Endothelial cell (in vitro differentiated cells): ENCODE results near the gene SRBD1. TPM values are rescaled to one million over a fixed set of nuclear protein-coding genes. Genes with fewer than 3 reads are reported as not detected.

Source experiments
- DNase-seq: peaks from one replicate; pipeline ENCODE4 v3.0.0; 2021; ENCODE audit warnings: low spot score
- H3K27ac Mint-ChIP-seq: one replicate; pipeline ENCODE4 v1.8.0; 2021; ENCODE audit warnings: mixed read lengths, inconsistent platforms; ENCODE audit not compliant: unreplicated experiment
- H3K27me3 Mint-ChIP-seq: one replicate; pipeline ENCODE4 v1.8.0; 2021; ENCODE audit warnings: mild to moderate bottlenecking, moderate library complexity, mixed read lengths, inconsistent platforms; ENCODE audit not compliant: unreplicated experiment
- H3K36me3 Mint-ChIP-seq: one replicate; pipeline ENCODE4 v1.8.0; 2021; ENCODE audit warnings: mild to moderate bottlenecking, low read depth, mixed read lengths, inconsistent platforms; ENCODE audit not compliant: unreplicated experiment
- H3K4me1 Mint-ChIP-seq: one replicate; pipeline ENCODE4 v1.8.0; 2021; ENCODE audit warnings: mild to moderate bottlenecking, mixed read lengths, inconsistent platforms; ENCODE audit not compliant: unreplicated experiment
- H3K4me3 Mint-ChIP-seq: one replicate; pipeline ENCODE4 v1.8.0; 2021; ENCODE audit warnings: mild to moderate bottlenecking, mixed read lengths, inconsistent platforms; ENCODE audit not compliant: unreplicated experiment
- H3K9me3 Mint-ChIP-seq: one replicate; pipeline ENCODE4 v1.8.0; 2021; ENCODE audit warnings: mixed read lengths, inconsistent platforms; ENCODE audit not compliant: unreplicated experiment
- total RNA-seq: library from RNA; stranded (reverse); fragmentation: NEBNext Ultra II Directional; extraction: Animal tissue kit (Norgen Biotek cat#: 25700); gene quantifications from one replicate; pipeline ENCODE4 v1.2.1, GENCODE V29; 2021; ENCODE audit not compliant: unreplicated experiment
- TF ChIP-seq, protein P1 (sequence below): fragments of 200-600 bp; sonication (generic); IDR thresholded peaks from one replicate; pipeline ENCODE4 v1.5.0; 2021; ENCODE audit warnings: antibody characterized with exemption; ENCODE audit not compliant: unreplicated experiment

The SRBD1 gene
- total RNA-seq, 1 donor from 2014 or later: 18.2 TPM

DNA sequence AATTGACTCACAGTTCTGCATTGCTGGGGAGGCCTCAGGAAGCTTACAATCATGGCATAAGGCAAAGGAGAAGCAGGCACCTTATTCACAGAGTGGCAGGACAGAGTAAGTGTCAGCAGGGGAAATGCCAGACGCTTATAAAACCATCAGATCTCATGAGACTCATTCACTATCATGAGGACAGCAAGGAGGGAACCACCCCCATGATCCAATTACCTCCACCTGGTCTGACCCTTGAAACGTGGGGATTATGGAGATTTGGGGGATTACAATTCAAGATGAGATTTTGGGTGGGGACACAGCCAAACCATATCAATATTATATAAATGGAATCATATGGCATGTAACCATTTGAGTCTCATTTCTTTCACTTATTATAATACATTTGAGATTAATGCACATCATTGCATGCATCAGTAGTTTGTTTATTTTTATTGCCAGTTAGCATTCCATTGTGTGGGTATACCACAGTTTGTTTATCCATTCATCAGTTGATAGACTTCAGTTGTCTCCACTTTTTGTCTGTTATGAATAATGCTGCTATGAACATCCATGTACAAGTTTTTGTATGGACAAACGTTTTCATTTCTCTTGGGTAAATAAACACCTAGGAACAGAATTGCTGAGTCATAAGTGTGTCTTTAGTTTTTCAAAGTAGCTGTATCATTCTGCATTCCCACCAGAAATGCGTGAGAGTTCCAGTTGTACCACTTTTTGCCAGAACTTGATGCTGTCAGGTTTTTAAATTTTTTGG lies 5.8 kb upstream of the SRBD1 start:
- Mint-ChIP-seq H3K4me1 (no peaks in the 10 kb centered on the region), H3K9me3 (no peaks in the 10 kb centered on the region)

DNA sequence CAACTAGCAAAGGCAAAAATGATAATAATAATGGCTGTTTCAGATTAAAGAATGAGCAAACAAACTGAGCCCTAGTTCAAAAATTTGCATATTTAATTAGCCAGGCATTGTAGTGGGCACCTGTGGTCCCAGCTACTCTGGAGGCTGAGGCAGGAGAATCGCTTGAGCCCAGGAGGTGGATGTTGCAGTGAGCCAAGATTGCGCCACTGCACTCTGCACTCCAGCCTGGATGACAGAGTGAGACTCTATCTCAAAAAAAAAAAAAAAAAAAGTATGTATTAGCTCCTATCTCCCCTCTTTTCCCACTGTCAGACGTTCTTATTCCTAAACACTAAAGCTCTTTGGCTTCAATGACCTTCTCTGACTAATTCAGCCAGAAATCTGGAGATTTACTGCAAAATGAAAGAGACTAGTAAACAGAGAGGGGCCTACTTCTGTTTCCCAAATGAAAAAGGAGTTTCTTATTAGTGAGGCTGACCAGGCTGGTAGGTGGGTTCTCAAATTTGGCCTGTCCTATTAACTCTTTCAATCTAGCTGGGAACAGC lies 3.9 kb upstream of the SRBD1 start:
- TF ChIP-seq, protein P1, sequence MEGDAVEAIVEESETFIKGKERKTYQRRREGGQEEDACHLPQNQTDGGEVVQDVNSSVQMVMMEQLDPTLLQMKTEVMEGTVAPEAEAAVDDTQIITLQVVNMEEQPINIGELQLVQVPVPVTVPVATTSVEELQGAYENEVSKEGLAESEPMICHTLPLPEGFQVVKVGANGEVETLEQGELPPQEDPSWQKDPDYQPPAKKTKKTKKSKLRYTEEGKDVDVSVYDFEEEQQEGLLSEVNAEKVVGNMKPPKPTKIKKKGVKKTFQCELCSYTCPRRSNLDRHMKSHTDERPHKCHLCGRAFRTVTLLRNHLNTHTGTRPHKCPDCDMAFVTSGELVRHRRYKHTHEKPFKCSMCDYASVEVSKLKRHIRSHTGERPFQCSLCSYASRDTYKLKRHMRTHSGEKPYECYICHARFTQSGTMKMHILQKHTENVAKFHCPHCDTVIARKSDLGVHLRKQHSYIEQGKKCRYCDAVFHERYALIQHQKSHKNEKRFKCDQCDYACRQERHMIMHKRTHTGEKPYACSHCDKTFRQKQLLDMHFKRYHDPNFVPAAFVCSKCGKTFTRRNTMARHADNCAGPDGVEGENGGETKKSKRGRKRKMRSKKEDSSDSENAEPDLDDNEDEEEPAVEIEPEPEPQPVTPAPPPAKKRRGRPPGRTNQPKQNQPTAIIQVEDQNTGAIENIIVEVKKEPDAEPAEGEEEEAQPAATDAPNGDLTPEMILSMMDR: no peak
- H3K4me3 Mint-ChIP-seq: no peak overlapping the region
- peaks cover 6% of the 10 kb centered on the region for H3K4me1 Mint-ChIP-seq
- DNase-seq: no peak
- no peaks in the 10 kb centered on the region for H3K36me3 Mint-ChIP-seq
- H3K9me3 Mint-ChIP-seq: no peaks in the 10 kb centered on the region
- peaks cover 1% of the 10 kb centered on the region for H3K27me3 Mint-ChIP-seq
- H3K27ac Mint-ChIP-seq: no peak overlapping the region

More for the DNA sequence above, 5.8 kb upstream of the SRBD1 start:
- DNase-seq: no peak
- Mint-ChIP-seq H3K36me3 (no peaks in the 10 kb centered on the region), H3K27ac (no peak overlapping the region), H3K27me3 (no peaks in the 10 kb centered on the region), H3K4me3 (no peak overlapping the region)
- TF ChIP-seq, protein P1: no peak

DNA sequence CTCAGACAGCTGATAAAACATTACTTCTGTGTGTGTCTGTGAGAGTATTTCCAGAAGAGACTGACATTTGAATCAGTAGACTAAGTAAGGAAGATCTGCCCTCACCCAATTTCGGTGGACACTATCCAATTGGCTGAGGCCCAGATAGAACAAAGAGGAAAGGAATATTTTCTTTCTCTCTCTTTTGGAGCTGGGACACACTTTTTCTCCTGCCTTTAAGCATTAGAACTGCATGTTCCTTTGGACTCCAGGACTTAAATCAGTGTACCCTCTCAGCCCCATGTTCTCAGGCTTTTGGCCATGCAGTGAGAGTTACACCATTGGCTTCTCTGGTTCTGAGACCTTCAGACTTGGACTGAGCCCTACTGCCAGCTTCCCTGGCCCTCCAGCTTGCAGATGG lies 3.3 kb upstream of the SRBD1 start:
- Mint-ChIP-seq H3K27ac (no peak overlapping the region), H3K27me3 (peaks cover 2% of the 10 kb centered on the region), H3K4me3 (no peak overlapping the region), H3K4me1 (peaks cover 10% of the 10 kb centered on the region), H3K36me3 (no peaks in the 10 kb centered on the region), H3K9me3 (no peaks in the 10 kb centered on the region)
- no peak for DNase-seq
- TF ChIP-seq, protein P1: no peak

DNA sequence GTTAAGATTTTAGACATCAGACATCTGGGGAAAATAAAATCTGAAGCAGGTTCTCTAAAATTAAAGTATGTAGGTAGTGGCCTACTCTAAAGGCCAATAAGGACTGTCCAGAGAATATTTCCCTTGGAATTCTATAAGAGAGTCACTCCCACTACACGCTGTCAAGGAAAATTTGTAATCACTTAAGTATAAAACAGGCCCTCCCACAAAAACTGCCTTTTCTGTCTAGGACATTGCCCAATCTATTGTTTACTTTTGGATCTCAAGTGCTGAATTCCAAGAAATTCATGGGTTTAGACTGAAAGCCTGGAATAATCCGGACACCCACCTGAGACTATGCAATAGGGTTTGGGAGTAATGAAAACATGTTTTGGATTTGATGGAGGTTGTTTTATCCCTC lies 1.7 kb upstream of the SRBD1 start:
- TF ChIP-seq, protein P1: no peak
- Mint-ChIP-seq H3K27me3 (peaks cover 2% of the 10 kb centered on the region), H3K27ac (no peak overlapping the region), H3K4me1 (peaks cover 15% of the 10 kb centered on the region), H3K36me3 (no peaks in the 10 kb centered on the region), H3K4me3 (no peak overlapping the region), H3K9me3 (no peaks in the 10 kb centered on the region)
- DNase-seq: no peak

DNA sequence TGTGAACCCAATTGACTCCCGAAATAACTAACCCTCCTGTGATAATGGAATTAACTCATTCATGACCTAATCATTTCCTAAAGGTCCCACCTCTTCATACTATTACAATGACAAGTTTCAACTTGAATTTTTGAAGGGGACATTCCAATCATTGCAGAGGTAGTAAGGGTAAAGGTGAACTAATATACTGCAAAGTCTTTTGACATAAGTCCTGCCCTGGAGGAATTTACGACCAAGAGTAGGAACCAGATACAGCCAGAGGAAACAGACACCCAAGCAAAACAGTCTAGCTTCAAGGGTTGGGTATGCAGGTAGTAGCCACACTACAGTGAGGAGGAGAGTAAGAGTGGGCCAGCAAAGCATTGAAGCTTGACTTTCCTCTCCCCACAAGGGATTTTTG lies 1.2 kb upstream of the SRBD1 start:
- TF ChIP-seq, protein P1: no peak
- Mint-ChIP-seq H3K27ac (no peak overlapping the region), H3K4me1 (peaks cover 20% of the 10 kb centered on the region), H3K9me3 (no peaks in the 10 kb centered on the region), H3K27me3 (peaks cover 2% of the 10 kb centered on the region), H3K36me3 (no peaks in the 10 kb centered on the region), H3K4me3 (peak overlapping the region; percentile 32)
- DNase-seq: no peak
